ENCODE data around the gene LMBR1L.

DNA sequence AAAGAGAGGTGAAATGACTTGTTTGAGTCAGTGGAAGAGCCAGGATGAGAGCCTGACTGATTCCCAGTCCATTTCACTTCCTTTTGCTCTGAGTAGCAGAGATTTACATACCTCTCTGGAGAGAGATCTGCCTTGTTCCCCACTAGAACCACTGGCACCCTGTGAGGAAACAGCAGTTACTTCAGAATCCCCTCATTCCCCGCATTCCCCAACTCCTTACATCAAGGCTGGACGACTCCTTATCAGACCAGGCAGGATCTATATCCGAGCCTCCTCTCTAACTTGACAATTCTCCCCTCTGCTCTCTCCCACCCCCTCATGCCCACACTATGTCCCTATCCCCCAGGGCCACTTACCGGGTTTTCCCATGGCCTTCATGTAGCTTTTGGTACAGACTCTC lies 44.5 kb downstream of the LMBR1L start:
- TF ChIP-seq, protein P1, sequence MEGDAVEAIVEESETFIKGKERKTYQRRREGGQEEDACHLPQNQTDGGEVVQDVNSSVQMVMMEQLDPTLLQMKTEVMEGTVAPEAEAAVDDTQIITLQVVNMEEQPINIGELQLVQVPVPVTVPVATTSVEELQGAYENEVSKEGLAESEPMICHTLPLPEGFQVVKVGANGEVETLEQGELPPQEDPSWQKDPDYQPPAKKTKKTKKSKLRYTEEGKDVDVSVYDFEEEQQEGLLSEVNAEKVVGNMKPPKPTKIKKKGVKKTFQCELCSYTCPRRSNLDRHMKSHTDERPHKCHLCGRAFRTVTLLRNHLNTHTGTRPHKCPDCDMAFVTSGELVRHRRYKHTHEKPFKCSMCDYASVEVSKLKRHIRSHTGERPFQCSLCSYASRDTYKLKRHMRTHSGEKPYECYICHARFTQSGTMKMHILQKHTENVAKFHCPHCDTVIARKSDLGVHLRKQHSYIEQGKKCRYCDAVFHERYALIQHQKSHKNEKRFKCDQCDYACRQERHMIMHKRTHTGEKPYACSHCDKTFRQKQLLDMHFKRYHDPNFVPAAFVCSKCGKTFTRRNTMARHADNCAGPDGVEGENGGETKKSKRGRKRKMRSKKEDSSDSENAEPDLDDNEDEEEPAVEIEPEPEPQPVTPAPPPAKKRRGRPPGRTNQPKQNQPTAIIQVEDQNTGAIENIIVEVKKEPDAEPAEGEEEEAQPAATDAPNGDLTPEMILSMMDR (IDR thresholded peaks at IDR 0.05) = no peak
- no peak for TF ChIP-seq POLR2A (IDR thresholded peaks at IDR 0.05)

Data from breast epithelium (tissue), 3 donors.